Bronchial epithelial cell (primary cell): Measurements from ENCODE around the gene CACNA2D4. TPM values are rescaled to one million over a fixed set of nuclear protein-coding genes. Genes with fewer than 3 reads are reported as not detected.

Experiments used
- DNase-seq: peaks from one replicate; pipeline ENCODE4 v3.0.0-alpha.2; 2010; ENCODE audit warnings: low read depth
- FAIRE-seq: peaks from 2 replicates; lab custom pipeline; 2011; peaks lifted over from hg19 to GRCh38; lab: Jason Lieb, UNC
- H3K27me3 ChIP-seq: 2 replicates; pipeline ENCODE4 v1.5.1; 2011; ENCODE audit warnings: low read length; ENCODE audit not compliant: control insufficient read depth, insufficient read depth
- H3K36me3 ChIP-seq: 2 replicates; pipeline ENCODE4 v1.5.1; 2011; ENCODE audit warnings: low read length; ENCODE audit not compliant: control insufficient read depth, insufficient read depth
- H3K4me3 ChIP-seq: 2 replicates; pipeline ENCODE4 v1.5.1; 2011; ENCODE audit warnings: mild to moderate bottlenecking, low read depth, low read length, control low read depth
- CTCF ChIP-seq: IDR thresholded peaks from 2 replicates; pipeline ENCODE4 v1.5.1; 2011; ENCODE audit warnings: mild to moderate bottlenecking, moderate library complexity, low read length, control low read depth, inconsistent platforms; ENCODE audit not compliant: insufficient read depth, severe bottlenecking
- total RNA-seq: library from RNA; depleted of rRNA; stranded (reverse); fragments of >200 nt; gene quantifications from 2 replicates; pipeline ENCODE4 v1.2.1, GENCODE V29; 2014

CACNA2D4 gene
- total RNA-seq, 1 donor from 2014 or later = not detected

- no peak overlapping the region for H3K4me3 ChIP-seq
- H3K27me3 ChIP-seq = no peaks in the 10 kb centered on the region
- no peak for FAIRE-seq
- no peaks in the 10 kb centered on the region for H3K36me3 ChIP-seq
- DNase-seq = no peak
- no peak for TF ChIP-seq CTCF
Measured at GRCh38 chr12:1811281-1811947, 107.0 kb downstream of the CACNA2D4 start.

- Histone ChIP-seq H3K36me3 (no peaks in the 10 kb centered on the region), H3K4me3 (no peak overlapping the region), H3K27me3 (no peaks in the 10 kb centered on the region)
- DNase-seq = no peak
- no peak for FAIRE-seq
- no peak for TF ChIP-seq CTCF
Measured at GRCh38 chr12:1810931-1811280, 107.5 kb downstream of the CACNA2D4 start.

- no peak for TF ChIP-seq CTCF
Measured at GRCh38 chr12:1810201-1810930, 108.1 kb downstream of the CACNA2D4 start.

GRCh38 chr12:1809591-1810190 is 108.8 kb downstream of the CACNA2D4 start:
- no peak for FAIRE-seq
- H3K4me3 ChIP-seq = no peak overlapping the region
- no peak for TF ChIP-seq CTCF
- no peaks in the 10 kb centered on the region for H3K36me3 ChIP-seq
- H3K27me3 ChIP-seq = no peaks in the 10 kb centered on the region
- no peak for DNase-seq

More at GRCh38 chr12:1810201-1810930, 108.1 kb downstream of the CACNA2D4 start:
- Histone ChIP-seq H3K36me3 (no peaks in the 10 kb centered on the region), H3K27me3 (no peaks in the 10 kb centered on the region), H3K4me3 (no peak overlapping the region)
- DNase-seq (no peak), FAIRE-seq (no peak)

GRCh38 chr12:1808798-1809480 is 109.5 kb downstream of the CACNA2D4 start:
- no peak for FAIRE-seq
- no peak for TF ChIP-seq CTCF

More at GRCh38 chr12:1808798-1809480, 109.5 kb downstream of the CACNA2D4 start:
- Histone ChIP-seq H3K27me3 (no peaks in the 10 kb centered on the region), H3K36me3 (no peaks in the 10 kb centered on the region), H3K4me3 (no peak overlapping the region)
- no peak for DNase-seq
